ENCODE measurements around the gene PIP5K1C.
"Not testable (repeated sequence)": the region's sequence is repeated elsewhere in the genome, so short reads cannot be mapped to it uniquely, and the experiment has no call there.

PIP5K1C gene

DNA sequence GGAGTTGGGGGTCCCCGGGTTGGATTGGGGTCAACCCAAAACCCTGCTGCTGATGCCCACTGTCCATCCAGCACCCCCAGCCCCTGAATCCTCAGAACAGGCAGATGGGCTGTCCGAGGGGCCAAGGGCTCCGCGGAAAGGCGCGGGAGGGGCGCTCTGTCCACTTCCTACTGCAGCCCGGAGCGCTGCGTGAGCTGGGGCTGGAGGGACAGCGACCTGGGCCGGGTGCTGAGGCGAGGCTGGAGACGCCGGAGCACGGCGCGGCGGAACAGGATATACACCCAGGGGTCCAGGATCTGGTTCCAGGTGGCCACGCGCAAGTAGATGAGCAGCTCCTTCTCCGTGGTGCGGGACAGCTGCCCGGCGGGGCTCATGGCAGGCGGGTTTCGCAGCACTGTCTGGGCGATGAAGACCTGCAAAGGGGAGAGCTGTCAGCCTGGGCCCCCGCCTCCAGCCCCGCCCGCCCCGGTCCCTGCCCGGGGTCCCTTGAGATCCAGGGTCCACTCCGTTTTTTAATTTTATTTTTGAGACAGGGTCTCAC is 104.7 kb downstream of the PIP5K1C start:
- FAIRE-seq (no peak), DNase-seq (ENCODE audit: insufficient read length, low spot score) (no peak)

DNA sequence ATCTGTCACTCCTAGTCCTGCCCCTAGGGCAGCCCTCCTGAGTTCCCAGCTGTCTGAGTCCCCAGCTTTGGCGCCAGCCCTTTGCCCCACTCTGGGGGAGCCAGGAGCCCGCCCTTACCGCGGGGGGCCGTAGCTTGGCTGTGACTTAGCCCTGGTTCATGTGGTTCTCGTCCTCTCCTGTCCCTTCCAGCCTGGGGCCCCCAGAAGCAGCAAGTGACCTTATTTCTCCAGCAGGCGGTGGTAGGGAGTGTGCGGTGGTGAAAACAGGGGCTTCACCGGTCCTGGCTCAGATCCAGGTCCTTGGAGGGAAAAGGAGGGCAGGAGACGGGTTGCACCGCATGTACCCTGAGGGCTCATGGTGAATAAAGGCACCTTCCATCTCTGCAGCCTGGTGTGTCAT is 107.1 kb downstream of the PIP5K1C start:
- FAIRE-seq, result no peak

DNA sequence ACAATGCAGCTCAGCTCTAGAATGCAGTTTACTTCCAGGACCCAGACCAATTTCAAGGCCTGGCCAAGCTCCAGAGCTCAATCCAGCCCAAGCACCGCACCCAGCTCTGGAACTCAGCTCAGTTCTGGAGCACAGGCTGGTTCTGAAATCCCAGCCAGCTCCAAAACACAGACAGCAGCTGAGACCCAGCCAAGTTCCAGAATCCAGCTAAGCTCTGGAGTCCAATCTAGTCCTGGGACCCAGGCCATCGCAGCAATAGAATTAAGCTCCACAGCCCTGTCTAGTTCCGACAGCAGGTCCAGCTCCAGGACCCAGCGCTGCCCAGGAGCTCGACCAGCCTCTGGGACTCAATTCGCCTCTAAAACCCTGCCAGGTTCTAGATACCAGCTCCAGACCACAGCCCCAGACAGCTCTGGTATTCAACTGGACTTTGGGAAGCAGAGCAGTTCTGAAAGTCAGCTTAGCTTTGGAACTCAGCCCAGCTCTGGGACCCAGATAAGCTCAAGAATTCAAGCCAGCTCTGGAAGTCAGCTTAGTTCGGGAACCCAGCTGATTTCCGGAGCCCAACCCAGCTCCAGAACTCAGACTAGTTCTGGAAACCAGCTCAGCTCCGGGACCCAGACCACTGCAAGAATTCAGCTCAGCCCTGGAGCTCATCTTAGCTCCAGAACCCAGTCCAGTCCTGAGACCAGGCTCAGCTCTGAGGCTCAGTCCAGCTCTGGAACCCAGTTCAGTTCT is 108.2 kb downstream of the PIP5K1C start:
- DNase-seq (ENCODE audit: insufficient read length, low spot score) (no peak), FAIRE-seq (no peak)

More for the DNA sequence above, 107.1 kb downstream of the PIP5K1C start:
- DNase-seq (ENCODE audit: insufficient read length, low spot score), result no peak

DNA sequence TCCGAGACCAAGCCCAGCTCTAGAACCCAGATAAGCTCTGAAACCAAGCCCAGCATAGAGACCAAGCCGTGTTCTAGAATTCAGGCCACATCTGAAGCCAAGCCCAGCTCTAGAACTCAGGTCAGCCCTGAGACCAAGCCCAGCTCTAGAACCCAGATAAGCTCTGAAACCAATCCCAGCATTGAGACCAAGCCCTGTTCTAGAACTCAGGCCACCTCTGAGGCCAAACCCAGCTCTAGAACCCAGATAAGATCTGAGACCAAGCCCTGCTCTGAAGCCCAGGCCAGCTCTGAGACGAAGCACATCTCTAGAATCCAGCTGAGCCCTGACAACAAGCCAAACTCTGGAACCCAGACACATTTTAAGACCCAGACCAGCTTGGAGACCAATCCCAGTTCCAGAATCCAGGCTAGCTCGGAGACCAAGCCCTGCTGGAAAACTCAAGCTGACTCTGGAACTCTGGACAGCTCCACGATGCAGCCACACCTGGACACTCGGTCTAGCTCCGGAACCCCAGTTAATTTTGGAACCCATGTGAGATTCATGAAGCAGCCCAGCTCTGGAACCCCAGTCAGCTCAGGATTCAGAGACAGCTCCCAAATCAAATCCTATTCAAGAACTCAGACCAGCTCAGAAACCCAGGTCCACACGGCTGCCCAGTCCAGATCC is 109.1 kb downstream of the PIP5K1C start:
- DNase-seq (ENCODE audit: insufficient read length, low spot score) (no peak), FAIRE-seq (no peak)

DNA sequence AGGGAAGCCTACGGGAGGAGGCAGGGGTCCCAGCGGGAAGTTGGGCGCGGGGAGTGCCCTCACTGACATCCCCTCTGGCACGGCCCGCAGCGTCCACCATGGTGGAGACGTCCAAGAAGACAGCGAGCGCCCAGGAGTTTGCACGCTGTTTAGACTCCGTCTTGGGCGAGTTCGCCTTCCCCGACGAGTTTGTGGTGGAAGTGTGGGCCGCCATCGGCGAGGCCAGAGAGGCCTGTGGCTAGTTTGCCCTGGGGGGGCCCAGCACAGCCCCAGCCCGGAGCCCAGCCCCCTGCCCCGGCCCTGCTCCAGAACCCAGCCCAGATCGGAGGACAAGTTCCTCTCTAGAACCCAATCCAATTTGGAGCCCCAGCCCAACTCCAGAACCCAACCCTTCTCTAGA is 110.3 kb downstream of the PIP5K1C start:
- FAIRE-seq (no peak), DNase-seq (ENCODE audit: insufficient read length, low spot score) (no peak)

DNA sequence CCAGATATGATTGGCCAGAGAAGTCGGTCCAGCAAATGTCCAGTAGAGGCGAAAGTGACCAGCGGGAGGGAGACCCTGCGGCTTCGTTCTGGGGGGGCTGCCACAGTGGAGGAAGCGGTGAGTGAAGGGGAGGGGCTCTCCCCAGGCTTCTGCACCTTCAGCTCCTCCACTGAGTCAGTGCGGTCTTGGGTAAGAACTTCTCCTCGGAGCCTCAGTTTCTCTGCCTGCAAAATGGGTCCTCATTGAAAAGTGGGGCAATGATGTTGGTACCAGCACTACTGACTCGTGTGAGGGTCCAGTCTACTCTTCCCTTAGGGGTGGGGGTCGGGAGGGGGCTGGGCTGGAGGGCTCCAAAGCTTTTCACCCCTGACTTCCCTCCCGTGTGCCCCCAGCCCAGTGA is 110.8 kb downstream of the PIP5K1C start:
- DNase-seq (ENCODE audit: insufficient read length, low spot score) (no peak), FAIRE-seq (no peak)

DNA sequence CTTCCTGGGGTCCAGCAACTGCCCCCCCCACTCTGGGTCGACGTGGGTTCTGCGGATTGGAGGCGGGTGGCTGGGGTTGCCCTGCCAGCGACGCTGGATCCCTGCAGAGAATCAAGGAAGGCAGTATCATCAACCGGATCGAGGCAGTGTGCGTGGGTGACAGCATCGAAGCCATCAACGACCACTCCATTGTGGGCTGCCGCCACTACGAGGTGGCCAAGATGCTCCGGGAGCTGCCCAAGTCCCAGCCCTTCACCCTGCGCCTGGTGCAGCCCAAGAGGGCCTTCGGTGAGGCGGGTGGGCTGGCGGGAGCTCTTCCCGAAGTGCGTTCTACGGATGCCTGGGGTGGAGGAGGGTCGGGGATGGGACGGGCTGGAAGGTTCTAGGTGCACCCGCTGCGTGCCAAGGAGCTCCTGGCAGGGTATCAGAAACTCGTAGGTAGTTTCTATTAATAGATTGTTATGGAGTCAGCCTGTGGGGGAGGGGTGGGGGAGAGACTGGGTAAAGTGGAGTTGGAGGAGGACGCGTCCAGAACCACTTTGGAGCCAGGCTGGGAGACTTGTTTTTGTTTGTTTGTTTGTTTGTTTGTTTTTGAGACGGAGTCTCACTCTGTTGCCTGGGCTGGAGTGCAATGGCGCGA is 113.4 kb downstream of the PIP5K1C start:
- FAIRE-seq (no peak), DNase-seq (ENCODE audit: insufficient read length, low spot score) (no peak)

DNA sequence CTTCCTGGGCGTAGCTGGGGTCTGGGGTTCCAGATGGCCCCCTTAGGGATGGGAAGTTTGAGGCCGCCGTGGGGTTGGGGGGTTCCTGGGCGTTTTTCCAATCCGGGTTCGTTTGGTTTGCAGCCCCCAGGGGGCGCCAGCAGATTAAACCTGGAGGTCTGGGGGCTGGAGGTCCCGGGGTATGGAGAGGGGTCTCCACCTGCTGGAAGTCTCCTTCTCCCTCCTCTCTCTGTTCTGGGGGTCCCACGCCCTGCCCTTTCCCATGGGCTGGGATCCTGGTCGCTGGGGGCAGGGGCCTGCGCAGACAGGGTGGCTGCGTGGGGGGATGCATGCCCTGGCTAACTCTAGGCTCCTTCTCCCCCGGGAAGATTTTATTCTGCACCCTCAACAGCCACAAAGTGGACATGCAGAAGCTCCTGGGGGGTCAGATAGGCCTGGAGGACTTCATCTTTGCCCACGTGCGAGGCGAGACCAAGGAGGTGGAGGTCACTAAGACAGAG is 114.1 kb downstream of the PIP5K1C start:
- no peak for DNase-seq (ENCODE audit: insufficient read length, low spot score)
- FAIRE-seq, result no peak

DNA sequence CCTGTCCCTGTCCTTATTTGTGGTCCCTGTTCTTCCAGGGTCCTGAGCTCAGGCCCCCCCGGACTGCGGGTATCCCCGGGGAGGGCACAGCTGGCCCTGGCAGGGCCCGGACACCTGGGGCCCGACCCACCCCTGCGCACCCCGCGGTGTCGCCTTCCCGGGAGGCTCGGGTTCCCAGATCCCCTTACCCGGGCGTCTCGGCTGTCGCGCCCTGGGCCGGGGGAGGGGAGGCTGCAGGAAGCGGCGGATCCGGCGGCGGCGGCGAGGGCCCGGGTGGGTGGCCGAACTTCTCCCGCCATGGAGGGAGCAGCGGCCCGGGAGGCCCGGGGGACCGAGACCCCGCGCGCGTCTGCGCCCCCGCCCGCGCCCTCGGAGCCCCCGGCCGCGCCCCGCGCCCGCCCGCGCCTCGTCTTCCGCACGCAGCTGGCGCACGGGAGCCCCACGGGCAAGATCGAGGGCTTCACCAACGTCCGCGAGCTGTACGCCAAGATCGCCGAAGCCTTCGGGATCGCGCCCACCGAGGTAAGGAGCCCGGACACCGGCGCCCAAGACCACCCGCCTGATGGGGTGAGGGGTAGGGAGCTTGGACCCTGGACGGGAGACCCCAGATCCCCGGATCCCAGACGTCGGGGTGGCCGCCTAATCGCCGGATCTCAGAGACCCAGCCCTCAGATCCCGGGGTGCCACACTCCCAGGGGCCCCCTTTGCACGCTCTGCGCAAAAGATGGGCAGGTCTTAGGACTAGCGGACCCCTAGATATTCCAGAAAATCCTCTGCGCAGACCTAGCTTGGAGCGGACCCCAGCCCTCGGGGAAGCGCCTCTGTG is 114.8 kb downstream of the PIP5K1C start, which contains the start of gene GIPC3:
TSS of gene GIPC3 (plus strand) at position 178 of the 826 bp plus-strand sequence. CDS start at position 298, 120 bp downstream.
- DNase-seq (ENCODE audit: insufficient read length, low spot score), result no peak
- FAIRE-seq, result no peak

DNA sequence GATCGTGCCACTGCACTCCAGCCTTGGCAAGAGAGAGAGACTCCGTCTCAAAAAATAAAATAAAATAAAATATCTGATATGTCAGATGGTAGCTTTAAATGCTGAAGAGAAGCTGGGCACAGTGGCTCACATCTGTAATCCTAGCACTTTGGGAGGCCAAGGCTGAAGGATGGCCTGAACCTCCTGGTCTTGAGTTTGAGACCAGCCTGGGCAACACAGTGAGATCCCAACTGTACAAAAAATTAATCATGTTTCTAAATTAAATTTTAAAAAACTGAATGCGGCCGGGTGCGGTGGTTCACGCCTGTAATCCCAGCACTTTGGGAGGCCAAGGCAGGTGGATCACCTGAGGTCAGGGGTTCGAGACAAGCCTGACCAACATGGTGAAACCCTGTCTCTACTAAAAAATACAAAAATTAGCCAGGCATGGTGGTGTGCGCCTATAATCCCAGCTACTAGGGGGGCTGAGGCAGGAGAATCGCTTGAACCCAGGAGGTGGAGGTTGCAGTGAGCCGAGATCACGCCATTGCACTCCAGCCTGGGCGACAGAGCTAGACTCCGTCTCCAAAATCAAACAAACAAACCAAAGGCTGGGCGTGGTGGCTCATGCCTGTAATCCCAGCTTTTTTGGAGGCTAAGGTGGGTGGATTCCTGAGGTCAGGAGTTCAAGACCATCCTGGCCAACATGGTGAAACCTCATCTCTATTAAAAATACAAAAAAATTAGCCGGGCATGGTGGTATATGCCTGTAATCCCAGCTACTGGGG is 116.0 kb downstream of the PIP5K1C start:
- not testable (repeated sequence) for DNase-seq (ENCODE audit: insufficient read length, low spot score); FAIRE-seq

DNA sequence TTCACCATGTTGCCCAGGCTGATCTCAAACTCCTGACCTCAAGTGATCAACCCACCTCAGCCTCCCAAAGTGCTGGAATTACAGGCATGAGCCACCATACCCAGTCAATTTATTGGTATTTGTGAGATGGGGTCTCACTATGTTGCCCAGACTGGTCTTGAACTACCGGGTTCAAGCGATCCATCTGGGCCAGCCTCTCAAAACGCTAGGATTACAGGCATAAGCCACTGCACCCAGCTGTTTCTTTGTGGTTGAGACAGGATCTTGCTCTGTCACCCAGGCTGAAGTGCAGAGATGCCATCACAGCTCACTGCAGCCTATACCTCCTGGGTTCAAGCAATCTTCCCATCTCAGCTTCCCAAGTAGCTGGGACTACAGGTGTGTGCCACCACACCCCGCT is 118.5 kb downstream of the PIP5K1C start:
- not testable (repeated sequence) for DNase-seq (ENCODE audit: insufficient read length, low spot score); FAIRE-seq
